ENCODE measurements around the gene CLASP1. TPM values are rescaled to one million over a fixed set of nuclear protein-coding genes. Genes with fewer than 3 reads are reported as not detected.

CLASP1 gene
- total RNA-seq, 1 experiment from 2014 or later, result 45.9 TPM

DNA sequence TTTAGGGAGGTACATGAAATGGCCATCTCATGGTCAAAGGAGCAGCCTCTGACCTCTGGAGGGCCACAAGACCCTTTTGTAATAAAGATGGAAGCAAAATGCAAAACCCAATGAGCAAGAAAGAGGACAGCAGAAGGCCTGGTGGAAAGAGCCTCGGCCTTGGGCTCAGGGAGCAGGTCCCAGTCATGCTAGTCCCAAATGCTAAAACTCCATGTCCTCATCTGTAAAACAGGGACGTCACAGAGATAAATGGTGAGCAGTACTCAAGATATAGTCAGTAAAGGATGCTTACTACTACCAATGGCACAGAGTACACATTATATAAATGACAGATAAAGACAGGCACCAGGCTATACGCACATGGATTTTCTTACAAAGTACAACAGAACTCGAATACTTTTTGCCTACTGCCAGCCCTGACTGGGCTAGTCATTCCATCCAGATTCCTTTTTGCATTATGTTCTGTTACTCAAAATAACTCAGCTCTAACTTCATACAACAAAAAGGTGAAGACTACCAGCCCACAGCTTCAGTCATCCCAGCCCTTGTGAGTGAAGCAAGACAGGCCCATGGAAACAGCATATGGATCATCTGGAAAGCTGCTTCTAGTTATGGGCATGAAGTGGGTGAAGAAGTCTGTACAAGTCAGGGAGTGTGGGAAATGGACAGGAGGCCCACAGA is 299.4 kb downstream of the CLASP1 start:
- WGBS (ENCODE audit: extremely low coverage, insufficient read length, low lambda C conversion rate), result no CpG with 5 or more reads among the region's 4 CpGs
- no peak overlapping the region; a peak in 1 of 7 replicates for H3K27ac Mint-ChIP-seq
- no peak overlapping the region for H2BK15ac ChIP-seq (ENCODE audit: low read depth, low read length)

More for the DNA sequence above, 299.4 kb downstream of the CLASP1 start:
- no peak overlapping the region for H4K8ac ChIP-seq (replicated peaks; ENCODE audit: insufficient read length, low read depth, low read length)
- no peak overlapping the region for H2AK5ac ChIP-seq (ENCODE audit: insufficient read length, low read length)
- no peak overlapping the region for H4K5ac ChIP-seq (ENCODE audit: insufficient read length, low read depth, low read length)
- H2BK20ac ChIP-seq (ENCODE audit: low read depth, low read length, poor library complexity, severe bottlenecking), result no peak overlapping the region
- DNase-seq, result no peak
- no peaks in the 10 kb centered on the region for H3K79me1 ChIP-seq (ENCODE audit: insufficient read depth, low read depth, low read length, poor library complexity, severe bottlenecking)
- H3K23ac ChIP-seq (ENCODE audit: insufficient read length, low read depth, low read length), result no peak overlapping the region
- H2AFZ ChIP-seq (ENCODE audit: low read length), result no peak overlapping the region
- H3T11ph ChIP-seq (ENCODE audit: low read length), result no peak overlapping the region
- H3K9me3 Mint-ChIP-seq, result no peaks in the 10 kb centered on the region
- H3K27me3 Mint-ChIP-seq (ENCODE audit: low read depth), result no peaks in the 10 kb centered on the region
- no peaks in the 10 kb centered on the region for H3K9me3 ChIP-seq (ENCODE audit: control insufficient read depth, low read depth, low read length)
- H3K4ac ChIP-seq (ENCODE audit: low read depth, low read length), result no peak overlapping the region
- TF ChIP-seq, protein P1, sequence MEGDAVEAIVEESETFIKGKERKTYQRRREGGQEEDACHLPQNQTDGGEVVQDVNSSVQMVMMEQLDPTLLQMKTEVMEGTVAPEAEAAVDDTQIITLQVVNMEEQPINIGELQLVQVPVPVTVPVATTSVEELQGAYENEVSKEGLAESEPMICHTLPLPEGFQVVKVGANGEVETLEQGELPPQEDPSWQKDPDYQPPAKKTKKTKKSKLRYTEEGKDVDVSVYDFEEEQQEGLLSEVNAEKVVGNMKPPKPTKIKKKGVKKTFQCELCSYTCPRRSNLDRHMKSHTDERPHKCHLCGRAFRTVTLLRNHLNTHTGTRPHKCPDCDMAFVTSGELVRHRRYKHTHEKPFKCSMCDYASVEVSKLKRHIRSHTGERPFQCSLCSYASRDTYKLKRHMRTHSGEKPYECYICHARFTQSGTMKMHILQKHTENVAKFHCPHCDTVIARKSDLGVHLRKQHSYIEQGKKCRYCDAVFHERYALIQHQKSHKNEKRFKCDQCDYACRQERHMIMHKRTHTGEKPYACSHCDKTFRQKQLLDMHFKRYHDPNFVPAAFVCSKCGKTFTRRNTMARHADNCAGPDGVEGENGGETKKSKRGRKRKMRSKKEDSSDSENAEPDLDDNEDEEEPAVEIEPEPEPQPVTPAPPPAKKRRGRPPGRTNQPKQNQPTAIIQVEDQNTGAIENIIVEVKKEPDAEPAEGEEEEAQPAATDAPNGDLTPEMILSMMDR (conservative IDR thresholded peaks at IDR 0.05), result no peak
- no peaks in the 10 kb centered on the region for H4K20me1 ChIP-seq (ENCODE audit: control insufficient read depth, insufficient read depth, insufficient read length)
- no peak overlapping the region for H2BK5ac ChIP-seq (ENCODE audit: insufficient read length, low read length)
- H2BK120ac ChIP-seq (ENCODE audit: low read depth, low read length, poor library complexity, severe bottlenecking), result no peak overlapping the region
- H3K27me3 ChIP-seq (ENCODE audit: insufficient read depth, low read length), result no peaks in the 10 kb centered on the region
- H3K9ac ChIP-seq (ENCODE audit: extremely low read depth, insufficient read length, low read length), result no peak overlapping the region
- no peaks in the 10 kb centered on the region for H3K79me2 ChIP-seq (ENCODE audit: insufficient read depth, low read length)
- H3K4me1 Mint-ChIP-seq, result no peaks in the 10 kb centered on the region
- H3K18ac ChIP-seq (ENCODE audit: insufficient read length, low read depth, low read length), result no peak overlapping the region
- no peak overlapping the region for H4K91ac ChIP-seq (ENCODE audit: insufficient read length, low read depth, low read length)
- no peak overlapping the region for H3K4me3 Mint-ChIP-seq
- no peaks in the 10 kb centered on the region for H3K23me2 ChIP-seq (ENCODE audit: insufficient read length, low read depth, low read length, poor library complexity, severe bottlenecking)
- H3K14ac ChIP-seq (ENCODE audit: insufficient read depth, low read length), result no peak overlapping the region
- no peak overlapping the region for H3K4me2 ChIP-seq (ENCODE audit: insufficient read depth, insufficient read length, low read length)
- no peak overlapping the region for H3K27ac ChIP-seq (ENCODE audit: insufficient read length, low read depth, low read length)
- no peaks in the 10 kb centered on the region for H3K4me1 ChIP-seq (ENCODE audit: insufficient read depth, low read length)
- peaks cover 24 to 88% (median 68%) of the 10 kb centered on the region in 3 experiments; a peak in 6 of 7 replicates for H3K36me3 Mint-ChIP-seq (ENCODE audit: insufficient read depth in 1 of 3, low read depth in 3 of 3)
- no peak overlapping the region for H3K56ac ChIP-seq (ENCODE audit: insufficient read length, low read depth, low read length)
- no peak overlapping the region for H2BK12ac ChIP-seq (ENCODE audit: insufficient read length, low read depth, low read length)

Data from H9 (cell line).